Neural cell (in vitro differentiated cells): Measurements from ENCODE around the gene NTHL1. TPM values are rescaled to one million over a fixed set of nuclear protein-coding genes. Genes with fewer than 3 reads are reported as not detected.
A peak's percentile ranks its signal among the peaks of the same experiment; 100 is the strongest.

ENCODE experiments used
- H2AFZ ChIP-seq: fragments of 200-600, 300-800 bp; sonication (generic), shearing (Covaris generic); 2 replicates; pipeline ENCODE4 v1.6.0; 2014; ENCODE audit warnings: low read depth, mild to moderate bottlenecking, antibody characterized with exemption, low read length, moderate library complexity
- H3F3A ChIP-seq: fragments of 200-600 bp; shearing (Covaris generic); 2 replicates; pipeline ENCODE4 v1.6.1; 2016; ENCODE audit warnings: mild to moderate bottlenecking, moderate library complexity, mixed read lengths, antibody characterized with exemption, low read length; ENCODE audit not compliant: insufficient read depth, poor library complexity, severe bottlenecking
- H3K27ac ChIP-seq: fragments of 200-600, 300-800 bp; sonication (generic), shearing (Covaris generic); 2 replicates; pipeline ENCODE4 v1.5.1; 2014; ENCODE audit warnings: mild to moderate bottlenecking, low read length, moderate library complexity
- H3K27me3 ChIP-seq: fragments of 300-800, 200-600 bp; sonication (generic), shearing (Covaris generic); 2 replicates; pipeline ENCODE4 v1.6.0; 2014; ENCODE audit warnings: mild to moderate bottlenecking, low read depth, low read length, moderate library complexity; ENCODE audit not compliant: insufficient read depth
- H3K36me3 ChIP-seq: fragments of 300-800, 200-600 bp; sonication (generic), shearing (Covaris generic); 2 replicates; pipeline ENCODE4 v1.5.1; 2014; ENCODE audit warnings: mild to moderate bottlenecking, antibody characterized with exemption, low read length, moderate library complexity; ENCODE audit not compliant: insufficient read depth
- H3K4me2 ChIP-seq: fragments of 300-800, 200-600 bp; sonication (generic), shearing (Covaris generic); 2 replicates; pipeline ENCODE4 v1.6.0; 2014; ENCODE audit warnings: mild to moderate bottlenecking, low read length
- H3K4me3 ChIP-seq: fragments of 300-800, 200-600 bp; sonication (generic), shearing (Covaris generic); 2 replicates; pipeline ENCODE4 v1.5.1; 2014; ENCODE audit warnings: mild to moderate bottlenecking, low read length, moderate library complexity
- H3K79me2 ChIP-seq: fragments of 200-600 bp; shearing (Covaris generic); replicated peaks from 2 replicates; pipeline ENCODE4 v1.6.0; 2014; ENCODE audit warnings: mild to moderate bottlenecking, low read length, moderate library complexity; ENCODE audit not compliant: insufficient read depth
- H3K9ac ChIP-seq: fragments of 300-800, 200-600 bp; sonication (generic), shearing (Covaris generic); 2 replicates; pipeline ENCODE4 v1.6.1; 2016; ENCODE audit warnings: mild to moderate bottlenecking, low read length, mixed read lengths
- H3K9me2 ChIP-seq: fragments of 200-600 bp; shearing (Covaris generic); 2 replicates; pipeline ENCODE4 v1.6.1; 2016; ENCODE audit warnings: mild to moderate bottlenecking, low read length, mixed read lengths; ENCODE audit not compliant: insufficient read depth
- H3K9me3 ChIP-seq: fragments of 200-600, 300-800 bp; sonication (generic), shearing (Covaris generic); 2 replicates; pipeline ENCODE4 v1.6.1; 2016; ENCODE audit warnings: mild to moderate bottlenecking, mixed run types, low read length, moderate library complexity, mixed read lengths
- H4K20me1 ChIP-seq: fragments of 200-600 bp; shearing (Covaris generic); 2 replicates; pipeline ENCODE4 v1.6.1; 2016; ENCODE audit warnings: mild to moderate bottlenecking, mixed run types; ENCODE audit not compliant: insufficient read depth
- CTCF ChIP-seq: fragments of 450-650 bp; IDR thresholded peaks from 2 replicates; pipeline ENCODE4 v1.5.1; 2014; ENCODE audit warnings: antibody characterized with exemption, mild to moderate bottlenecking, moderate library complexity; ENCODE audit not compliant: poor library complexity, severe bottlenecking
- EP300 ChIP-seq: fragments of 450-650 bp; conservative IDR thresholded peaks from 2 replicates; pipeline ENCODE4 v1.6.1; 2014; ENCODE audit warnings: antibody characterized with exemption, mild to moderate bottlenecking, moderate library complexity; ENCODE audit not compliant: poor library complexity, severe bottlenecking
- EZH2 ChIP-seq: fragments of 200-600, 300-800 bp; shearing (Covaris generic), sonication (generic); IDR thresholded peaks from 2 replicates; pipeline ENCODE4 v1.6.1; 2014; ENCODE audit warnings: antibody characterized with exemption, low read length, borderline replicate concordance, mild to moderate bottlenecking; ENCODE audit not compliant: insufficient read depth, poor library complexity, severe bottlenecking
- MXI1 ChIP-seq: fragments of 450-650 bp; conservative IDR thresholded peaks from 2 replicates; pipeline ENCODE4 v1.6.1; 2014; ENCODE audit warnings: antibody characterized with exemption, mild to moderate bottlenecking; ENCODE audit not compliant: poor library complexity, severe bottlenecking
- POLR2AphosphoS5 ChIP-seq: IDR thresholded peaks from 2 replicates; pipeline ENCODE4 v1.6.1; 2012
- RAD21 ChIP-seq: fragments of 450-650 bp; conservative IDR thresholded peaks from 2 replicates; pipeline ENCODE4 v1.6.1; 2014; ENCODE audit warnings: antibody characterized with exemption, mild to moderate bottlenecking, moderate library complexity
- REST ChIP-seq: IDR thresholded peaks from 2 replicates; pipeline ENCODE4 v1.6.1; 2012; ENCODE audit warnings: borderline replicate concordance
- SMC3 ChIP-seq: fragments of 450-650 bp; conservative IDR thresholded peaks from 2 replicates; pipeline ENCODE4 v1.6.1; 2014; ENCODE audit warnings: antibody characterized with exemption, mild to moderate bottlenecking, moderate library complexity; ENCODE audit not compliant: poor library complexity
- TAF1 ChIP-seq: IDR thresholded peaks from 2 replicates; pipeline ENCODE4 v1.6.1; 2012; ENCODE audit warnings: low read depth
- polyA plus RNA-seq: library from polyadenylated mRNA; depleted of rRNA; stranded (reverse); fragments of >200 nt; gene quantifications from 2 replicates; pipeline ENCODE4 v1.2.3, GENCODE V29; 2014

The NTHL1 gene
- polyA plus RNA-seq, 1 donor from 2014 or later: 43.1 TPM

- TF ChIP-seq EZH2 (no peak), MXI1 (peak; percentile 94), CTCF (peak; percentile 34), RAD21 (no peak), SMC3 (peak; percentile 20), TAF1 (peak; percentile 2), REST (peak; percentile 33), POLR2AphosphoS5 (peak; percentile 85), EP300 (peak; percentile 49)
- Histone ChIP-seq H3K79me2 (peaks cover 46% of the 10 kb centered on the region), H3K9me2 (no peaks in the 10 kb centered on the region), H3K36me3 (no peaks in the 10 kb centered on the region), H3F3A (no peaks in the 10 kb centered on the region), H3K4me2 (peak within 1 kb of the TSS; percentile 100), H2AFZ (peak within 1 kb of the TSS; percentile 81), H3K9me3 (no peaks in the 10 kb centered on the region), H3K27ac (peak within 1 kb of the TSS; percentile 87), H4K20me1 (peaks cover 5% of the 10 kb centered on the region), H3K9ac (peak within 1 kb of the TSS; percentile 89), H3K27me3 (no peaks in the 10 kb centered on the region), H3K4me3 (peak within 1 kb of the TSS; percentile 87)
These were observed 37.7 kb downstream of the NTHL1 start, which contains the start of gene ZNF598 for GRCh38 chr16:2009791-2010510. Gene ZNF598, minus strand, starts transcription at chr16:2009821.

GRCh38 chr16:2009164-2009711 lies 38.4 kb downstream of the NTHL1 start:
- peak overlapping the region; percentile 19 for H3K27ac ChIP-seq

More at GRCh38 chr16:2009164-2009711, 38.4 kb downstream of the NTHL1 start:
- Histone ChIP-seq H3K4me2 (peak overlapping the region; percentile 34), H3K79me2 (peaks cover 46% of the 10 kb centered on the region), H3K4me3 (peak overlapping the region; percentile 87), H3K9me2 (no peaks in the 10 kb centered on the region), H3K36me3 (no peaks in the 10 kb centered on the region), H3K27me3 (no peaks in the 10 kb centered on the region), H3K9me3 (no peaks in the 10 kb centered on the region), H2AFZ (no peak overlapping the region), H3K9ac (peak overlapping the region; percentile 75), H4K20me1 (peaks cover 5% of the 10 kb centered on the region), H3F3A (no peaks in the 10 kb centered on the region)
- no peak for TF ChIP-seq TAF1
- TF ChIP-seq POLR2AphosphoS5: no peak
- TF ChIP-seq EZH2: no peak
- TF ChIP-seq SMC3: no peak
- TF ChIP-seq EP300: no peak
- no peak for TF ChIP-seq CTCF
- no peak for TF ChIP-seq REST
- no peak for TF ChIP-seq MXI1
- TF ChIP-seq RAD21: no peak
